K562 (cell line): Measurements from ENCODE around the gene AFF1. TPM values are rescaled to one million over a fixed set of nuclear protein-coding genes. Genes with fewer than 3 reads are reported as not detected.

Source experiments
- ARID4B ChIP-seq: sonication (generic); formaldehyde crosslinking; IDR thresholded peaks from 2 replicates; pipeline ENCODE4 v1.8.0; 2022; ENCODE audit warnings: mild to moderate bottlenecking, missing genetic modification reagents
- BHLHE40 ChIP-seq: IDR thresholded peaks from 2 replicates; pipeline ENCODE4 v1.6.1; 2011; ENCODE audit warnings: low read length, improper control_type of control experiment
- CBFA2T3 ChIP-seq: fragments of 450-650 bp; IDR thresholded peaks from 2 replicates; pipeline ENCODE4 v1.6.1; 2017
- CC2D1A ChIP-seq: fragments of 450-650 bp; IDR thresholded peaks from 2 replicates; pipeline ENCODE4 v1.6.1; 2017; ENCODE audit warnings: mild to moderate bottlenecking
- DPF2 ChIP-seq: fragments of 450-650 bp; IDR thresholded peaks from 2 replicates; pipeline ENCODE4 v1.6.1; 2016
- E2F4 ChIP-seq: sonication (generic); formaldehyde crosslinking; IDR thresholded peaks from 2 replicates; pipeline ENCODE4 v1.8.0; 2022; ENCODE audit warnings: mild to moderate bottlenecking, low read depth, missing genetic modification reagents
- EP300 ChIP-seq: IDR thresholded peaks from 2 replicates; pipeline ENCODE4 v1.6.1; 2012; ENCODE audit warnings: low read length, improper control_type of control experiment
- HDAC2 ChIP-seq: fragments of 450-650 bp; IDR thresholded peaks from 2 replicates; pipeline ENCODE4 v1.6.1; 2016; ENCODE audit warnings: mild to moderate bottlenecking
- KDM1A ChIP-seq, 2 experiments: fragments of 450-650 bp; IDR thresholded peaks; 2 replicates each; pipeline ENCODE4 v1.6.1; 2016; ENCODE audit warnings: mild to moderate bottlenecking in 2 of 2
- KLF16 ChIP-seq: IDR thresholded peaks from 2 replicates; pipeline ENCODE4 v1.6.1; 2016; ENCODE audit warnings: antibody characterized with exemption
- MEF2D ChIP-seq: conservative IDR thresholded peaks from 2 replicates; pipeline ENCODE4 v1.6.1; 2016; ENCODE audit warnings: low read depth, missing genetic modification characterization, missing compliant biosample characterization
- MYC ChIP-seq, 2 experiments: fragments of 250-450 bp in 1 of 2; sonication (Bioruptor Pico) in 1 of 2; IDR thresholded peaks; 2 replicates each; pipeline versions ENCODE4 v1.5.1 to v1.6.1; 2012 to 2021; ENCODE audit warnings: low read depth in 2 of 2, borderline replicate concordance in 1 of 2, improper control_type of control experiment in 1 of 2, low read length in 1 of 2, mild to moderate bottlenecking in 1 of 2, moderate library complexity in 1 of 2
- NCOR1 ChIP-seq: fragments of 450-650 bp; IDR thresholded peaks from 2 replicates; pipeline ENCODE4 v1.6.1; 2016; ENCODE audit warnings: mild to moderate bottlenecking, moderate library complexity
- POLR2AphosphoS5 ChIP-seq: IDR thresholded peaks from 2 replicates; pipeline ENCODE4 v1.6.1; 2011; ENCODE audit warnings: mild to moderate bottlenecking, low read depth, low read length, moderate library complexity; ENCODE audit not compliant: control insufficient read depth, insufficient read depth
- SIN3A ChIP-seq, 2 experiments: fragments of 150-350 bp in 1 of 2; IDR thresholded peaks; 2 replicates each; pipeline ENCODE4 v1.6.1; 2011 to 2016; ENCODE audit warnings: borderline replicate concordance in 2 of 2, low read depth in 2 of 2, low read length in 2 of 2, mild to moderate bottlenecking in 2 of 2, moderate library complexity in 2 of 2; ENCODE audit not compliant: control insufficient read depth in 1 of 2
- STAT5A ChIP-seq: IDR thresholded peaks from 2 replicates; pipeline ENCODE4 v1.6.1; 2012; ENCODE audit warnings: low read length, inconsistent platforms, borderline replicate concordance
- TCF3 ChIP-seq: sonication (generic); formaldehyde crosslinking; IDR thresholded peaks from 2 replicates; pipeline ENCODE4 v1.4.0; 2020; ENCODE audit warnings: mild to moderate bottlenecking, missing genetic modification reagents
- TEAD4 ChIP-seq, 2 experiments: sonication (generic) in 1 of 2; formaldehyde crosslinking in 1 of 2; IDR thresholded peaks; 2 replicates each; pipeline versions ENCODE4 v1.6.1 to v1.8.0; 2012 to 2022; ENCODE audit warnings: borderline replicate concordance in 1 of 2, inconsistent platforms in 1 of 2, low read length in 1 of 2, mild to moderate bottlenecking in 1 of 2, missing genetic modification reagents in 1 of 2
- YY1 ChIP-seq, 3 experiments: IDR thresholded peaks; 2 replicates each; pipeline ENCODE4 v1.6.1; 2011; ENCODE audit warnings: low read length in 2 of 3, mild to moderate bottlenecking in 2 of 3, moderate library complexity in 2 of 3, borderline replicate concordance in 1 of 3, control low read depth in 1 of 3, low read depth in 1 of 3; ENCODE audit not compliant: insufficient read depth in 3 of 3, insufficient replicate concordance in 2 of 3, control insufficient read depth in 1 of 3, insufficient read length in 1 of 3; ENCODE audit errors: extremely low read depth in 1 of 3
- ZBTB7A ChIP-seq: IDR thresholded peaks from 2 replicates; pipeline ENCODE4 v1.6.1; 2011; ENCODE audit warnings: low read depth, mild to moderate bottlenecking, low read length, moderate library complexity, borderline replicate concordance; ENCODE audit not compliant: control insufficient read depth
- polyA plus RNA-seq, 8 experiments: library from polyadenylated mRNA; depleted of rRNA in 4 of 8; stranded (reverse) in 5 of 8; unstranded in 3 of 8; fragments of >200 nt; fragmentation: Nextera tagmentation in 2 of 8; fragmentation: Illumina TruSeq in 1 of 8; extraction: Ambion mirVana in 2 of 8; extraction: Trizol in 1 of 8; gene quantifications; 2 replicates each; pipeline versions ENCODE4 v1.2.1 to v1.2.3, GENCODE V29; 2011 to 2014; ENCODE audit warnings: inconsistent platforms in 1 of 8, missing spikeins in 1 of 8
- total RNA-seq, 7 experiments: library from RNA; depleted of rRNA in 6 of 7; stranded (reverse); fragments of >200 nt in 6 of 7; fragmentation: Illumina TruSeq in 2 of 7; extraction: Trizol in 2 of 7; gene quantifications; 2 replicates each; pipeline versions ENCODE4 v1.2.1 to v1.2.3, GENCODE V29; 2011 to 2021; ENCODE audit warnings: low replicate concordance in 1 of 7

AFF1 gene
- total and polyA plus RNA-seq, 9 of the 15 experiments (the other 6 are each of a cell fraction or from before 2014, with no cell fraction given) = 4.1 to 47.5 (median 17.2) TPM

- TF ChIP-seq ZBTB7A (peak; percentile 58; the same call in 1 of the 2 replicates), KDM1A (IDR thresholded peaks at IDR 0.05) (peak; percentile 59 to 71; a peak in 3 of 4 replicates), TCF3 (CRISPR knock-in tag) (peak; percentile 31; the same call in 1 of the 2 replicates), YY1 (IDR thresholded peaks at IDR 0.05; ENCODE audit: borderline replicate concordance in 1 of 3, control insufficient read depth in 1 of 3, extremely low read depth in 1 of 3, insufficient read depth in 3 of 3, insufficient read length in 1 of 3, insufficient replicate concordance in 2 of 3, low read depth in 1 of 3, low read length in 2 of 3) (no peak), SIN3A (IDR thresholded peaks at IDR 0.05; ENCODE audit: borderline replicate concordance in 2 of 2, control insufficient read depth in 1 of 2, low read depth in 2 of 2, low read length in 2 of 2) (peak in 1 of 2 experiments; percentile 48; a peak in 1 of 4 replicates), E2F4 (CRISPR knock-in tag) (no peak), CC2D1A (no peak), NCOR1 (peak; percentile 52; the same call in 1 of the 2 replicates), CBFA2T3 (peak; percentile 82), TEAD4 (IDR thresholded peaks at IDR 0.05; ENCODE audit: low read length) (peak; percentile 56), TEAD4 (CRISPR knock-in tag; IDR thresholded peaks at IDR 0.05; ENCODE audit: borderline replicate concordance) (no peak), MYC (IDR thresholded peaks at IDR 0.05; ENCODE audit: low read depth, low read length) (peak; percentile 57), MYC (CRISPR knock-in tag; IDR thresholded peaks at IDR 0.05; ENCODE audit: borderline replicate concordance, low read depth) (no peak), STAT5A (peak; percentile 35; the same call in 1 of the 2 replicates), MEF2D (no peak), HDAC2 (peak; percentile 67; the same call in 1 of the 2 replicates), KLF16 (0 out of 2 replicates have a peak, but pooled peaks have one; percentile 13), EP300 (peak; percentile 51; the same call in 1 of the 2 replicates), DPF2 (peak; percentile 63; the same call in 1 of the 2 replicates), POLR2AphosphoS5 (peak; percentile 54; the same call in 1 of the 2 replicates), ARID4B (CRISPR knock-in tag) (0 out of 2 replicates have a peak, but pooled peaks have one; percentile 27), BHLHE40 (0 out of 2 replicates have a peak, but pooled peaks have one; percentile 8)
These were observed 96.1 kb downstream of the AFF1 start (continued) for GRCh38 chr4:87030755-87031441.
